Neural cell (in vitro differentiated cells): Measurements from ENCODE around the gene NMB. TPM values are rescaled to one million over a fixed set of nuclear protein-coding genes. Genes with fewer than 3 reads are reported as not detected.

ENCODE experiments used
- H2AFZ ChIP-seq: fragments of 200-600, 300-800 bp; sonication (generic), shearing (Covaris generic); 2 replicates; pipeline ENCODE4 v1.6.0; 2014; ENCODE audit warnings: low read depth, mild to moderate bottlenecking, antibody characterized with exemption, low read length, moderate library complexity
- H3F3A ChIP-seq: fragments of 200-600 bp; shearing (Covaris generic); 2 replicates; pipeline ENCODE4 v1.6.1; 2016; ENCODE audit warnings: mild to moderate bottlenecking, moderate library complexity, mixed read lengths, antibody characterized with exemption, low read length; ENCODE audit not compliant: insufficient read depth, poor library complexity, severe bottlenecking
- H3K27ac ChIP-seq: fragments of 200-600, 300-800 bp; sonication (generic), shearing (Covaris generic); 2 replicates; pipeline ENCODE4 v1.5.1; 2014; ENCODE audit warnings: mild to moderate bottlenecking, low read length, moderate library complexity
- H3K27me3 ChIP-seq: fragments of 300-800, 200-600 bp; sonication (generic), shearing (Covaris generic); 2 replicates; pipeline ENCODE4 v1.6.0; 2014; ENCODE audit warnings: mild to moderate bottlenecking, low read depth, low read length, moderate library complexity; ENCODE audit not compliant: insufficient read depth
- H3K36me3 ChIP-seq: fragments of 300-800, 200-600 bp; sonication (generic), shearing (Covaris generic); 2 replicates; pipeline ENCODE4 v1.5.1; 2014; ENCODE audit warnings: mild to moderate bottlenecking, antibody characterized with exemption, low read length, moderate library complexity; ENCODE audit not compliant: insufficient read depth
- H3K4me2 ChIP-seq: fragments of 300-800, 200-600 bp; sonication (generic), shearing (Covaris generic); 2 replicates; pipeline ENCODE4 v1.6.0; 2014; ENCODE audit warnings: mild to moderate bottlenecking, low read length
- H3K4me3 ChIP-seq: fragments of 300-800, 200-600 bp; sonication (generic), shearing (Covaris generic); 2 replicates; pipeline ENCODE4 v1.5.1; 2014; ENCODE audit warnings: mild to moderate bottlenecking, low read length, moderate library complexity
- H3K79me2 ChIP-seq: fragments of 200-600 bp; shearing (Covaris generic); replicated peaks from 2 replicates; pipeline ENCODE4 v1.6.0; 2014; ENCODE audit warnings: mild to moderate bottlenecking, low read length, moderate library complexity; ENCODE audit not compliant: insufficient read depth
- H3K9ac ChIP-seq: fragments of 300-800, 200-600 bp; sonication (generic), shearing (Covaris generic); 2 replicates; pipeline ENCODE4 v1.6.1; 2016; ENCODE audit warnings: mild to moderate bottlenecking, low read length, mixed read lengths
- H3K9me2 ChIP-seq: fragments of 200-600 bp; shearing (Covaris generic); 2 replicates; pipeline ENCODE4 v1.6.1; 2016; ENCODE audit warnings: mild to moderate bottlenecking, low read length, mixed read lengths; ENCODE audit not compliant: insufficient read depth
- H3K9me3 ChIP-seq: fragments of 200-600, 300-800 bp; sonication (generic), shearing (Covaris generic); 2 replicates; pipeline ENCODE4 v1.6.1; 2016; ENCODE audit warnings: mild to moderate bottlenecking, mixed run types, low read length, moderate library complexity, mixed read lengths
- H4K20me1 ChIP-seq: fragments of 200-600 bp; shearing (Covaris generic); 2 replicates; pipeline ENCODE4 v1.6.1; 2016; ENCODE audit warnings: mild to moderate bottlenecking, mixed run types; ENCODE audit not compliant: insufficient read depth
- CTCF ChIP-seq: fragments of 450-650 bp; IDR thresholded peaks from 2 replicates; pipeline ENCODE4 v1.5.1; 2014; ENCODE audit warnings: antibody characterized with exemption, mild to moderate bottlenecking, moderate library complexity; ENCODE audit not compliant: poor library complexity, severe bottlenecking
- EP300 ChIP-seq: fragments of 450-650 bp; conservative IDR thresholded peaks from 2 replicates; pipeline ENCODE4 v1.6.1; 2014; ENCODE audit warnings: antibody characterized with exemption, mild to moderate bottlenecking, moderate library complexity; ENCODE audit not compliant: poor library complexity, severe bottlenecking
- EZH2 ChIP-seq: fragments of 200-600, 300-800 bp; shearing (Covaris generic), sonication (generic); IDR thresholded peaks from 2 replicates; pipeline ENCODE4 v1.6.1; 2014; ENCODE audit warnings: antibody characterized with exemption, low read length, borderline replicate concordance, mild to moderate bottlenecking; ENCODE audit not compliant: insufficient read depth, poor library complexity, severe bottlenecking
- MXI1 ChIP-seq: fragments of 450-650 bp; conservative IDR thresholded peaks from 2 replicates; pipeline ENCODE4 v1.6.1; 2014; ENCODE audit warnings: antibody characterized with exemption, mild to moderate bottlenecking; ENCODE audit not compliant: poor library complexity, severe bottlenecking
- POLR2AphosphoS5 ChIP-seq: IDR thresholded peaks from 2 replicates; pipeline ENCODE4 v1.6.1; 2012
- RAD21 ChIP-seq: fragments of 450-650 bp; conservative IDR thresholded peaks from 2 replicates; pipeline ENCODE4 v1.6.1; 2014; ENCODE audit warnings: antibody characterized with exemption, mild to moderate bottlenecking, moderate library complexity
- SMC3 ChIP-seq: fragments of 450-650 bp; conservative IDR thresholded peaks from 2 replicates; pipeline ENCODE4 v1.6.1; 2014; ENCODE audit warnings: antibody characterized with exemption, mild to moderate bottlenecking, moderate library complexity; ENCODE audit not compliant: poor library complexity
- TAF1 ChIP-seq: IDR thresholded peaks from 2 replicates; pipeline ENCODE4 v1.6.1; 2012; ENCODE audit warnings: low read depth
- polyA plus RNA-seq: library from polyadenylated mRNA; depleted of rRNA; stranded (reverse); fragments of >200 nt; gene quantifications from 2 replicates; pipeline ENCODE4 v1.2.3, GENCODE V29; 2014
- TF ChIP-seq, protein P1 (sequence below): IDR thresholded peaks from 2 replicates; pipeline ENCODE4 v1.6.1; 2012; ENCODE audit warnings: borderline replicate concordance

The NMB gene
- polyA plus RNA-seq, 1 donor from 2014 or later: 3.0 TPM

DNA sequence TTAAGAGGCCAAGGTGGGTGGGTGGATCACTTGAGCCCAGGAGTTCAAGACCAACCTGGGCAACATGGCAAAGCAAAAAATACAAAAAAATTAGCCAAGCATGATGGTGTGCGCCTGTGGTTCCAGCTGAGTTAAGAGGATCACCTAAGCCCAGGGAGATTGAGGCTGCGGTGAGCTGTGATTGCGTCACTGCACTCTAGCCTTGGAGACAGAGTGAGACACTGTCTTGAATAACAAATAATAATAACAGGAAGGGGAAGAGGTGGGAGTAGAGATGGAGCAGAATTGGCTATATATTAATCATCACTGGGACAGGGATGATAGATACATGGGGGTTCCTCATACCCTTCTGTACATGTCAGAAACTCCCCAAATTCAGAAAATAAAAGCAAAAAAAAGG lies 23.8 kb upstream of the NMB start:
- Histone ChIP-seq H3K4me3 (no peak overlapping the region), H3K79me2 (no peaks in the 10 kb centered on the region), H3K27ac (no peak overlapping the region), H4K20me1 (no peaks in the 10 kb centered on the region), H3K4me2 (no peak overlapping the region), H3K9me3 (no peaks in the 10 kb centered on the region), H3K27me3 (no peaks in the 10 kb centered on the region), H3K36me3 (no peaks in the 10 kb centered on the region), H2AFZ (no peak overlapping the region), H3K9ac (no peak overlapping the region), H3F3A (no peaks in the 10 kb centered on the region), H3K9me2 (no peaks in the 10 kb centered on the region)
- TF ChIP-seq CTCF (no peak), RAD21 (no peak), POLR2AphosphoS5 (no peak), SMC3 (no peak)
- TF ChIP-seq, protein P1, sequence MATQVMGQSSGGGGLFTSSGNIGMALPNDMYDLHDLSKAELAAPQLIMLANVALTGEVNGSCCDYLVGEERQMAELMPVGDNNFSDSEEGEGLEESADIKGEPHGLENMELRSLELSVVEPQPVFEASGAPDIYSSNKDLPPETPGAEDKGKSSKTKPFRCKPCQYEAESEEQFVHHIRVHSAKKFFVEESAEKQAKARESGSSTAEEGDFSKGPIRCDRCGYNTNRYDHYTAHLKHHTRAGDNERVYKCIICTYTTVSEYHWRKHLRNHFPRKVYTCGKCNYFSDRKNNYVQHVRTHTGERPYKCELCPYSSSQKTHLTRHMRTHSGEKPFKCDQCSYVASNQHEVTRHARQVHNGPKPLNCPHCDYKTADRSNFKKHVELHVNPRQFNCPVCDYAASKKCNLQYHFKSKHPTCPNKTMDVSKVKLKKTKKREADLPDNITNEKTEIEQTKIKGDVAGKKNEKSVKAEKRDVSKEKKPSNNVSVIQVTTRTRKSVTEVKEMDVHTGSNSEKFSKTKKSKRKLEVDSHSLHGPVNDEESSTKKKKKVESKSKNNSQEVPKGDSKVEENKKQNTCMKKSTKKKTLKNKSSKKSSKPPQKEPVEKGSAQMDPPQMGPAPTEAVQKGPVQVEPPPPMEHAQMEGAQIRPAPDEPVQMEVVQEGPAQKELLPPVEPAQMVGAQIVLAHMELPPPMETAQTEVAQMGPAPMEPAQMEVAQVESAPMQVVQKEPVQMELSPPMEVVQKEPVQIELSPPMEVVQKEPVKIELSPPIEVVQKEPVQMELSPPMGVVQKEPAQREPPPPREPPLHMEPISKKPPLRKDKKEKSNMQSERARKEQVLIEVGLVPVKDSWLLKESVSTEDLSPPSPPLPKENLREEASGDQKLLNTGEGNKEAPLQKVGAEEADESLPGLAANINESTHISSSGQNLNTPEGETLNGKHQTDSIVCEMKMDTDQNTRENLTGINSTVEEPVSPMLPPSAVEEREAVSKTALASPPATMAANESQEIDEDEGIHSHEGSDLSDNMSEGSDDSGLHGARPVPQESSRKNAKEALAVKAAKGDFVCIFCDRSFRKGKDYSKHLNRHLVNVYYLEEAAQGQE: no peak

GRCh38 chr15:84671211-84671610 lies 13.2 kb upstream of the NMB start:
- Histone ChIP-seq H3K36me3 (peaks cover 13% of the 10 kb centered on the region), H2AFZ (no peak overlapping the region), H4K20me1 (no peaks in the 10 kb centered on the region), H3K27me3 (no peaks in the 10 kb centered on the region), H3K9me2 (no peaks in the 10 kb centered on the region), H3K4me3 (no peak overlapping the region), H3K9me3 (no peaks in the 10 kb centered on the region), H3K4me2 (no peak overlapping the region), H3F3A (no peaks in the 10 kb centered on the region), H3K79me2 (no peaks in the 10 kb centered on the region), H3K9ac (no peak overlapping the region), H3K27ac (no peak overlapping the region)
- TF ChIP-seq POLR2AphosphoS5: no peak
- TF ChIP-seq, protein P1: no peak
- TF ChIP-seq RAD21: no peak
- no peak for TF ChIP-seq SMC3
- TF ChIP-seq MXI1: no peak
- no peak for TF ChIP-seq CTCF
- TF ChIP-seq EP300: no peak
- no peak for TF ChIP-seq TAF1
- TF ChIP-seq EZH2: no peak
